A549 (cell line): ENCODE results near the gene NFKBIE. TPM values are rescaled to one million over a fixed set of nuclear protein-coding genes. Genes with fewer than 3 reads are reported as not detected.

Experiments used
- ATAC-seq, 2 experiments: fragments of 200-7000 bp in 1 of 2; fragments of >200 bp in 1 of 2; cut with Nextera tagmentation in 1 of 2; cut with Tn5 transposase in 1 of 2; 3 replicates each; pipeline versions ENCODE4 v1.8.0 to v1.9.1; 2018 to 2020; ENCODE audit warnings: mild to moderate bottlenecking in 1 of 2, moderate library complexity in 1 of 2
- CTCF ChIA-PET: fragments of 300-600 bp; sonication (Branson Sonifier 250); formaldehyde crosslinking; extraction: SDS; loops from one replicate; lab custom pipeline; 2021; ENCODE audit warnings: antibody characterized with exemption, inconsistent platforms; lab: Yijun Ruan, JAX
- POLR2A ChIA-PET: fragments of 350-600 bp; formaldehyde crosslinking; extraction: SDS; loops from one replicate; lab custom pipeline; 2021; ENCODE audit warnings: antibody characterized with exemption, inconsistent platforms; lab: Yijun Ruan, JAX
- DNase-seq, 2 experiments: peaks; one replicate each; pipeline versions ENCODE4 v3.0.0 to v3.0.0-alpha.2; 2011 to 2016; ENCODE audit warnings: low read depth in 1 of 2, low spot score in 1 of 2
- FAIRE-seq: peaks from 2 replicates; lab custom pipeline; 2011; peaks lifted over from hg19 to GRCh38; lab: Jason Lieb, UNC
- H3K27ac ChIP-seq, 2 experiments: fragments of >200 bp; sonication (Bioruptor Twin); formaldehyde crosslinking; 3 replicates each; pipeline ENCODE4 v1.5.1; 2016 to 2017
- H3K4me1 ChIP-seq: fragments of >200 bp; sonication (Bioruptor Twin); formaldehyde crosslinking; 3 replicates; pipeline ENCODE4 v1.6.1; 2016
- H3K4me2 ChIP-seq: fragments of >200 bp; sonication (Bioruptor Twin); formaldehyde crosslinking; 3 replicates; pipeline ENCODE4 v1.6.1; 2016
- H3K4me3 ChIP-seq: fragments of >200 bp; sonication (Bioruptor Twin); formaldehyde crosslinking; 3 replicates; pipeline ENCODE4 v1.5.1; 2016
- H3K9me3 ChIP-seq: fragments of >200 bp; sonication (Bioruptor Twin); formaldehyde crosslinking; 3 replicates; pipeline ENCODE4 v1.6.1; 2016
- ATOH8 ChIP-seq: fragments of 250-450 bp; sonication (Bioruptor Pico); IDR thresholded peaks from 2 replicates; pipeline ENCODE4 v1.5.0; 2020; ENCODE audit warnings: low read depth, mild to moderate bottlenecking, moderate library complexity
- BCL3 ChIP-seq: fragments of >200 bp; sonication (Bioruptor Twin); formaldehyde crosslinking; IDR thresholded peaks from 3 replicates; pipeline ENCODE4 v1.6.1; 2016
- CTCF ChIP-seq: fragments of >200 bp; sonication (Bioruptor Twin); formaldehyde crosslinking; IDR thresholded peaks from 3 replicates; pipeline ENCODE4 v1.5.1; 2016
- EHMT2 ChIP-seq: fragments of 200-600 bp; sonication (generic); IDR thresholded peaks from 2 replicates; pipeline ENCODE4 v1.6.1; 2016; ENCODE audit warnings: antibody characterized with exemption, low read depth, mild to moderate bottlenecking, moderate library complexity
- ELK1 ChIP-seq: fragments of 150-350 bp; IDR thresholded peaks from 2 replicates; pipeline ENCODE4 v1.6.1; 2014; ENCODE audit warnings: low read depth, mild to moderate bottlenecking, low read length
- FOXS1 ChIP-seq: fragments of 250-450 bp; sonication (Bioruptor Pico); IDR thresholded peaks from 2 replicates; pipeline ENCODE4 v1.5.0; 2020; ENCODE audit warnings: mild to moderate bottlenecking, moderate library complexity
- HES2 ChIP-seq: fragments of >200 bp; sonication (Bioruptor Twin); formaldehyde crosslinking; IDR thresholded peaks from 2 replicates; pipeline ENCODE4 v1.6.1; 2016
- HEYL ChIP-seq: fragments of 250-450 bp; sonication (Bioruptor Pico); IDR thresholded peaks from 2 replicates; pipeline ENCODE4 v1.8.0; 2021; ENCODE audit warnings: mild to moderate bottlenecking, moderate library complexity
- HMGXB4 ChIP-seq: fragments of 250-450 bp; sonication (Bioruptor Pico); IDR thresholded peaks from 2 replicates; pipeline ENCODE4 v1.5.0; 2021; ENCODE audit warnings: mild to moderate bottlenecking, moderate library complexity, borderline replicate concordance
- JUN ChIP-seq, 2 experiments: fragments of >200 bp; sonication (Bioruptor Twin); formaldehyde crosslinking; IDR thresholded peaks; 2 replicates in 1 of 2; 3 replicates in 1 of 2; pipeline ENCODE4 v1.6.1; 2016 to 2017
- JUNB ChIP-seq: fragments of >200 bp; sonication (Bioruptor Twin); formaldehyde crosslinking; IDR thresholded peaks from 2 replicates; pipeline ENCODE4 v1.6.1; 2016
- KDM1A ChIP-seq: fragments of 200-600 bp; sonication (generic); IDR thresholded peaks from 2 replicates; pipeline ENCODE4 v1.6.1; 2016; ENCODE audit warnings: low read depth, mild to moderate bottlenecking
- KDM5A ChIP-seq: fragments of 200-600 bp; sonication (generic); IDR thresholded peaks from 2 replicates; pipeline ENCODE4 v1.6.1; 2016; ENCODE audit warnings: antibody characterized with exemption, mild to moderate bottlenecking
- MAZ ChIP-seq: fragments of 150-350 bp; IDR thresholded peaks from 2 replicates; pipeline ENCODE4 v1.6.1; 2014; ENCODE audit warnings: antibody characterized with exemption, low read depth, low read length, borderline replicate concordance
- NFE2L2 ChIP-seq: fragments of 150-350 bp; conservative IDR thresholded peaks from 2 replicates; pipeline ENCODE4 v1.6.1; 2014; ENCODE audit warnings: low read length
- NPAS2 ChIP-seq: fragments of 250-450 bp; sonication (Bioruptor Pico); IDR thresholded peaks from 2 replicates; pipeline ENCODE4 v1.8.0; 2022; ENCODE audit warnings: mild to moderate bottlenecking, moderate library complexity, borderline replicate concordance
- PHF8 ChIP-seq: fragments of 200-600 bp; sonication (generic); IDR thresholded peaks from 2 replicates; pipeline ENCODE4 v1.6.1; 2016; ENCODE audit warnings: low read depth, mild to moderate bottlenecking, antibody characterized with exemption, moderate library complexity, borderline replicate concordance
- REST ChIP-seq: fragments of 200-600 bp; sonication (generic); IDR thresholded peaks from 2 replicates; pipeline ENCODE4 v1.6.1; 2016; ENCODE audit warnings: antibody characterized with exemption, mild to moderate bottlenecking, moderate library complexity
- TFCP2L1 ChIP-seq: fragments of 250-450 bp; sonication (Bioruptor Pico); IDR thresholded peaks from 2 replicates; pipeline ENCODE4 v1.5.0; 2021; ENCODE audit warnings: mild to moderate bottlenecking
- TP53 ChIP-seq: fragments of 250-450 bp; sonication (Bioruptor Pico); IDR thresholded peaks from 2 replicates; pipeline ENCODE4 v1.5.0; 2021; ENCODE audit warnings: mild to moderate bottlenecking, moderate library complexity
- USF2 ChIP-seq: fragments of 450-650 bp; IDR thresholded peaks from 2 replicates; pipeline ENCODE4 v1.6.1; 2014; ENCODE audit warnings: antibody characterized with exemption
- WGBS: methylation state at CpG from one replicate; pipeline ENCODE4 v1.1.6; 2017; ENCODE audit errors: missing lambda C conversion rate; 5-methylcytosine and 5-hydroxymethylcytosine counted together
- polyA plus RNA-seq, 4 experiments: library from polyadenylated mRNA; depleted of rRNA in 3 of 4; stranded (reverse); fragments of >200 nt; fragmentation: RNase III in 1 of 4; extraction: RNeasy Plus Mini Kit Qiagen cat#74134 plus additional on column Dnase treatment in 1 of 4; gene quantifications; 2 replicates in 3 of 4; 3 replicates in 1 of 4; pipeline ENCODE4 v1.2.3, GENCODE V29; 2011 to 2017

NFKBIE gene
- polyA plus RNA-seq, 2 of the 4 experiments (the other 2 are of a cell fraction) = 6.0 to 6.3 TPM

GRCh38 chr6:44214307-44214706, 51.0 kb downstream of the NFKBIE start (continued):
- TF ChIP-seq USF2 = no peak
- TF ChIP-seq NFE2L2 = no peak
- no peak for TF ChIP-seq KDM1A
- TF ChIP-seq TFCP2L1 (CRISPR knock-in tag) = no peak
- TF ChIP-seq, all 56 proteins: peak for 0

- CTCF ChIA-PET = no interaction called here
- H3K9me3 ChIP-seq = no peaks in the 10 kb centered on the region
- TF ChIP-seq ATOH8 (CRISPR knock-in tag) (no peak), REST (no peak), EHMT2 (no peak), JUN (IDR thresholded peaks at IDR 0.05) (no peak), ELK1 (no peak), HMGXB4 (CRISPR knock-in tag) (no peak), JUNB (no peak), HES2 (no peak), KDM5A (no peak), CTCF (no peak), HEYL (no peak), FOXS1 (no peak), PHF8 (no peak), MAZ (no peak), TP53 (CRISPR knock-in tag) (no peak), NPAS2 (CRISPR knock-in tag) (no peak), TFCP2L1 (CRISPR knock-in tag) (no peak), BCL3 (no peak)
- TF ChIP-seq, all 56 proteins: peak for 0
- H3K4me3 ChIP-seq = no peak overlapping the region
- DNase-seq (no peak), ATAC-seq (no peak), FAIRE-seq (no peak)
- POLR2A ChIA-PET = no interaction called here
- no peak overlapping the region for H3K4me2 ChIP-seq
- 80% methylated on average over 3 of the region's 3 CpGs for WGBS
- H3K4me1 ChIP-seq = no peaks in the 10 kb centered on the region
- no peak overlapping the region for H3K27ac ChIP-seq
Measured at GRCh38 chr6:44211284-44211683, 54.1 kb downstream of the NFKBIE start.
